T-cell (primary cell): ENCODE data around the gene KCNAB3. TPM values are rescaled to one million over a fixed set of nuclear protein-coding genes. Genes with fewer than 3 reads are reported as not detected.
A peak's percentile ranks its signal among the peaks of the same experiment; 100 is the strongest.

Experiments
- ATAC-seq, 4 experiments: fragments of 200-7000 bp in 3 of 4; fragments of 150-1000 bp in 1 of 4; cut with Tn5 transposase; replicated peaks in 1 of 4; 1 replicate in 3 of 4; 2 replicates in 1 of 4; pipeline ENCODE4 v1.10.0; 2021; ENCODE audit warnings: moderate library complexity in 3 of 4, mild to moderate bottlenecking in 2 of 4, moderate number of reproducible peaks in 1 of 4
- CTCF ChIA-PET, 2 donors: fragments of 300-600 bp; sonication (Branson Sonifier 250); formaldehyde crosslinking; loops; one replicate each; lab custom pipeline; 2022; ENCODE audit warnings: antibody characterized with exemption in 2 of 2; lab: Charles Lee
- POLR2A ChIA-PET, 2 donors: fragments of 300-600 bp; sonication (Branson Sonifier 250); formaldehyde crosslinking; loops; one replicate each; lab custom pipeline; 2022; ENCODE audit warnings: antibody characterized with exemption in 2 of 2; lab: Charles Lee
- DNase-seq, 35 experiments: peaks; one replicate each; pipeline versions ENCODE4 v3.0.0 to v3.0.0-alpha.2; 2013 to 2023
- H3K27ac ChIP-seq: one replicate; pipeline ENCODE4 v1.5.1; 2013; ENCODE audit warnings: low read length
- H3K27me3 ChIP-seq, 2 experiments: replicated peaks in 1 of 2; 1 replicate in 1 of 2; 2 replicates in 1 of 2; pipeline versions ENCODE4 v1.6.1 to v1.7.0; 2013; ENCODE audit warnings: low read length in 1 of 2, mixed read lengths in 1 of 2; ENCODE audit not compliant: control insufficient read depth in 2 of 2, insufficient read depth in 2 of 2; ENCODE audit errors: extremely low read depth in 1 of 2
- H3K36me3 ChIP-seq, 2 donors: 1 replicate in 1 of 2; 2 replicates in 1 of 2; pipeline versions ENCODE4 v1.6.1 to v1.7.0; 2013; ENCODE audit warnings: low read length in 1 of 2; ENCODE audit not compliant: control insufficient read depth in 2 of 2, insufficient read depth in 1 of 2; ENCODE audit errors: extremely low read depth in 1 of 2
- H3K4me1 ChIP-seq, 2 experiments: 1 replicate in 1 of 2; 2 replicates in 1 of 2; pipeline versions ENCODE4 v1.6.1 to v1.7.0; 2013; ENCODE audit warnings: low read length in 2 of 2, mixed read lengths in 1 of 2; ENCODE audit not compliant: insufficient read depth in 2 of 2, control insufficient read depth in 1 of 2; ENCODE audit errors: extremely low read depth in 1 of 2
- H3K4me3 ChIP-seq, 2 donors: 1 replicate in 1 of 2; 2 replicates in 1 of 2; pipeline versions ENCODE4 v1.5.1 to v1.7.0; 2013; ENCODE audit warnings: mild to moderate bottlenecking in 2 of 2, low read length in 1 of 2, moderate library complexity in 1 of 2; ENCODE audit not compliant: control insufficient read depth in 1 of 2; ENCODE audit errors: extremely low read depth in 1 of 2
- H3K9me3 ChIP-seq: 2 replicates; pipeline ENCODE4 v1.7.0; 2013
- H3K27ac Mint-ChIP-seq, 2 donors: one replicate each; pipeline ENCODE4 v1.8.0; 2020 to 2021; ENCODE audit warnings: mild to moderate bottlenecking in 2 of 2, mixed read lengths in 2 of 2
- H3K27me3 Mint-ChIP-seq, 2 donors: one replicate each; pipeline ENCODE4 v1.8.0; 2021 to 2022; ENCODE audit warnings: mixed read lengths in 2 of 2
- H3K36me3 Mint-ChIP-seq: one replicate; pipeline ENCODE4 v1.8.0; 2021; ENCODE audit warnings: mixed read lengths
- H3K4me1 Mint-ChIP-seq, 3 donors: one replicate each; pipeline ENCODE4 v1.8.0; 2020 to 2022; ENCODE audit warnings: mixed read lengths in 3 of 3, mild to moderate bottlenecking in 1 of 3
- H3K4me3 Mint-ChIP-seq, 3 donors: one replicate each; pipeline ENCODE4 v1.8.0; 2020 to 2022; ENCODE audit warnings: mild to moderate bottlenecking in 3 of 3, mixed read lengths in 3 of 3, moderate library complexity in 3 of 3
- H3K9me3 Mint-ChIP-seq, 3 donors: one replicate each; pipeline ENCODE4 v1.8.0; 2020 to 2022; ENCODE audit warnings: mixed read lengths in 3 of 3
- WGBS: methylation state at CpG from one replicate; pipeline ENCODE4 v1.1.5; 2013; ENCODE audit warnings: missing lambda C conversion rate; ENCODE audit not compliant: insufficient coverage; 5-methylcytosine and 5-hydroxymethylcytosine counted together
- total RNA-seq, 35 experiments: library from RNA in 6 of 35; stranded (reverse) in 6 of 35; fragments of 120-200 nt in 1 of 35; gene quantifications; one replicate each; pipeline versions ENCODE4 v1.2.1 to v1.2.4 and lab custom pipeline; 2013 to 2026

KCNAB3 gene
- total RNA-seq, 5 donors from 2014 or later (not counting 1 experiment from before 2014, with no cell fraction given) = 10.0 to 18.1 (median 14.5) TPM

DNA sequence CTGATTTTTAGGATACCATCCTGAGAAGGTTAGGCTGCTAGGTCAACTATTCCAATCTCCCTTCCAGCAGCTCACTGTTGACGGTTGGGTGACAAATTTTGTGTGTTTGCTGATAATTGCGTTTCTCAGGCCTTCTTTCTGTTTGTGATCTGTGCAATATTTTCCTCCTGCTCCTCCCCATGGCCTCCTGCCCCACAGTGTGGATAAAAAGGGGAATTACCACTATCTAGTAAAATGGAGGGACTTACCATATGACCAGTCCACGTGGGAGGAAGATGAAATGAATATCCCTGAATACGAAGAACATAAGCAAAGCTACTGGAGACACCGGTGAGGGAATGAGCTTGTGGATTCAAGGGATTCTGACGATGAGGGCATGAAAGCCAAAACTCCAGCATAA lies 31.9 kb downstream of the KCNAB3 start:
- ChIA-PET CTCF (interaction anchor here (0.6 to 1.7 kb wide), 6 partner anchors 15 to 82 kb away, joined by 3 to 4 read pairs (median 4); partner anchors contain the start of gene NAA38 (in 1 of the 2)), POLR2A (no interaction called here)
- DNase-seq (peak in 7 of 35 experiments; percentile 7 to 55 (median 13)), ATAC-seq (peak in 2 of 4 experiments; percentile 46 to 69)
- H3K36me3 Mint-ChIP-seq = peaks cover 73% of the 10 kb centered on the region
- H3K36me3 ChIP-seq = peaks cover 33 to 92% of the 10 kb centered on the region in 2 donors
- peak overlapping the region; percentile 53 to 71 for H3K27ac Mint-ChIP-seq
- peaks cover 6 to 11% (median 7%) of the 10 kb centered on the region in 3 donors for H3K4me1 Mint-ChIP-seq
- H3K27me3 ChIP-seq = no peaks in the 10 kb centered on the region
- no peaks in the 10 kb centered on the region for H3K27me3 Mint-ChIP-seq
- 84% methylated on average over 3 of the region's 6 CpGs for WGBS
- no peak overlapping the region for H3K4me3 Mint-ChIP-seq
- H3K27ac ChIP-seq = no peak overlapping the region
- H3K9me3 Mint-ChIP-seq = no peaks in the 10 kb centered on the region
- no peaks in the 10 kb centered on the region for H3K4me1 ChIP-seq
- no peaks in the 10 kb centered on the region for H3K9me3 ChIP-seq
- H3K4me3 ChIP-seq = no peak overlapping the region

- H3K9me3 ChIP-seq = no peaks in the 10 kb centered on the region
- no peak overlapping the region for H3K27ac ChIP-seq
- Mint-ChIP-seq H3K9me3 (no peaks in the 10 kb centered on the region), H3K4me1 (peaks cover 7 to 11% (median 7%) of the 10 kb centered on the region in 3 donors), H3K4me3 (no peak overlapping the region), H3K27ac (peak overlapping the region in 1 of 2 donors; percentile 31), H3K36me3 (peaks cover 69% of the 10 kb centered on the region), H3K27me3 (no peaks in the 10 kb centered on the region)
- no peaks in the 10 kb centered on the region for H3K4me1 ChIP-seq
- POLR2A ChIA-PET = no interaction called here
- DNase-seq = no peak
- no peak for ATAC-seq
- peaks cover 29 to 88% of the 10 kb centered on the region in 2 donors for H3K36me3 ChIP-seq
- CTCF ChIA-PET = interaction anchor here (1.0 to 1.7 kb wide), 3 partner anchors 16 to 35 kb away, joined by 3 to 4 read pairs (median 4); no protein-coding TSS in a partner anchor
- no peaks in the 10 kb centered on the region for H3K27me3 ChIP-seq
- no peak overlapping the region for H3K4me3 ChIP-seq
- 97% methylated on average over 11 of the region's 13 CpGs for WGBS
Observed at GRCh38 chr17:7897090-7897489, 32.6 kb downstream of the KCNAB3 start.

GRCh38 chr17:7894866-7895265 lies 34.8 kb downstream of the KCNAB3 start:
- WGBS = 96% methylated on average over 3 of the region's 8 CpGs
- peaks cover 27 to 89% of the 10 kb centered on the region in 2 donors for H3K36me3 ChIP-seq
- CTCF ChIA-PET = no interaction called here
- H3K9me3 ChIP-seq = no peaks in the 10 kb centered on the region
- Mint-ChIP-seq H3K27me3 (no peaks in the 10 kb centered on the region), H3K9me3 (no peaks in the 10 kb centered on the region), H3K4me1 (peaks cover 16% of the 10 kb centered on the region in 3 donors), H3K4me3 (no peak overlapping the region), H3K36me3 (peaks cover 68% of the 10 kb centered on the region), H3K27ac (peak overlapping the region; percentile 28 to 55)
- H3K27me3 ChIP-seq = no peaks in the 10 kb centered on the region
- no peak overlapping the region for H3K4me3 ChIP-seq
- DNase-seq = no peak
- POLR2A ChIA-PET = no interaction called here
- ATAC-seq = no peak
- H3K4me1 ChIP-seq = peaks cover 0 to 2% of the 10 kb centered on the region in 2 experiments
- no peak overlapping the region for H3K27ac ChIP-seq

DNA sequence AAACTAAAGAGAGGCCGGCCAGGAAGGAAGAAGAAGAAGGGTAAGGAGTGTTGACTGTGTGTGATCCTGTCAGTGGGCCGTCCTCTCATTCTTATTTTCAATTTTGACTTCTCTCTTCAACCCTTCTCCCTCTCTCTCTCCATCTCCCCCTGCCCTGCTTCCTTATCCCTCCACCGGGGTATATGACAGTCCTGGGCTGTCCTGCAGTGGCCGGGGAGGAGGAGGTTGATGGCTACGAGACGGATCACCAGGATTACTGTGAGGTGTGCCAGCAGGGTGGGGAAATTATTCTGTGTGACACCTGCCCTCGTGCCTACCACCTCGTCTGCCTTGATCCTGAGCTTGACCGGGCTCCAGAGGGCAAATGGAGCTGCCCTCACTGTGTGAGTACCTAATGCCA lies 35.4 kb downstream of the KCNAB3 start:
- Histone ChIP-seq H3K9me3 (no peaks in the 10 kb centered on the region), H3K27ac (no peak overlapping the region), H3K4me3 (no peak overlapping the region), H3K4me1 (peaks cover 0 to 8% of the 10 kb centered on the region in 2 experiments), H3K36me3 (peaks cover 27 to 88% of the 10 kb centered on the region in 2 donors), H3K27me3 (no peaks in the 10 kb centered on the region)
- peaks cover 61% of the 10 kb centered on the region for H3K36me3 Mint-ChIP-seq
- peaks cover 16 to 18% (median 16%) of the 10 kb centered on the region in 3 donors for H3K4me1 Mint-ChIP-seq
- H3K27me3 Mint-ChIP-seq = no peaks in the 10 kb centered on the region
- DNase-seq (no peak), ATAC-seq (no peak)
- H3K9me3 Mint-ChIP-seq = no peaks in the 10 kb centered on the region
- ChIA-PET CTCF (no interaction called here), POLR2A (no interaction called here)
- H3K27ac Mint-ChIP-seq = peak overlapping the region; percentile 28 to 55
- WGBS = 91% methylated on average over 3 of the region's 9 CpGs
- no peak overlapping the region for H3K4me3 Mint-ChIP-seq

- Mint-ChIP-seq H3K27me3 (no peaks in the 10 kb centered on the region), H3K4me1 (peaks cover 16 to 18% (median 16%) of the 10 kb centered on the region in 3 donors), H3K4me3 (no peak overlapping the region), H3K36me3 (peaks cover 52% of the 10 kb centered on the region), H3K9me3 (no peaks in the 10 kb centered on the region), H3K27ac (no peak overlapping the region)
- H3K27ac ChIP-seq = no peak overlapping the region
- DNase-seq (no peak), ATAC-seq (no peak)
- peaks cover 3 to 17% of the 10 kb centered on the region in 2 experiments for H3K4me1 ChIP-seq
- peaks cover 25 to 79% of the 10 kb centered on the region in 2 donors for H3K36me3 ChIP-seq
- CTCF ChIA-PET = no interaction called here
- no peaks in the 10 kb centered on the region for H3K27me3 ChIP-seq
- H3K9me3 ChIP-seq = no peaks in the 10 kb centered on the region
- POLR2A ChIA-PET = no interaction called here
- WGBS = no CpG with 5 or more reads among the region's 15 CpGs
- no peak overlapping the region for H3K4me3 ChIP-seq
Observed at GRCh38 chr17:7893187-7893880, 36.3 kb downstream of the KCNAB3 start.

GRCh38 chr17:7889166-7889955 lies 40.3 kb downstream of the KCNAB3 start:
- Mint-ChIP-seq H3K27me3 (no peaks in the 10 kb centered on the region), H3K4me3 (no peak overlapping the region), H3K9me3 (no peaks in the 10 kb centered on the region), H3K36me3 (peaks cover 24% of the 10 kb centered on the region), H3K27ac (no peak overlapping the region), H3K4me1 (peaks cover 7 to 15% (median 9%) of the 10 kb centered on the region in 3 donors)
- Histone ChIP-seq H3K36me3 (peaks cover 20 to 46% of the 10 kb centered on the region in 2 donors), H3K4me1 (peaks cover 6 to 42% of the 10 kb centered on the region in 2 experiments), H3K27me3 (no peaks in the 10 kb centered on the region), H3K9me3 (no peaks in the 10 kb centered on the region), H3K4me3 (no peak overlapping the region), H3K27ac (no peak overlapping the region)
- ChIA-PET POLR2A (no interaction called here), CTCF (no interaction called here)
- DNase-seq (peak in 19 of 35 experiments; percentile 11 to 56 (median 21)), ATAC-seq (no peak)
- 79% methylated on average over 3 of the region's 11 CpGs for WGBS
